Measurements from ENCODE around the gene THYN1. TPM values are rescaled to one million over a fixed set of nuclear protein-coding genes. Genes with fewer than 3 reads are reported as not detected.

The THYN1 gene
- total and polyA plus RNA-seq, 12 donors: 32.8 to 91.0 (median 48.6) TPM

DNA sequence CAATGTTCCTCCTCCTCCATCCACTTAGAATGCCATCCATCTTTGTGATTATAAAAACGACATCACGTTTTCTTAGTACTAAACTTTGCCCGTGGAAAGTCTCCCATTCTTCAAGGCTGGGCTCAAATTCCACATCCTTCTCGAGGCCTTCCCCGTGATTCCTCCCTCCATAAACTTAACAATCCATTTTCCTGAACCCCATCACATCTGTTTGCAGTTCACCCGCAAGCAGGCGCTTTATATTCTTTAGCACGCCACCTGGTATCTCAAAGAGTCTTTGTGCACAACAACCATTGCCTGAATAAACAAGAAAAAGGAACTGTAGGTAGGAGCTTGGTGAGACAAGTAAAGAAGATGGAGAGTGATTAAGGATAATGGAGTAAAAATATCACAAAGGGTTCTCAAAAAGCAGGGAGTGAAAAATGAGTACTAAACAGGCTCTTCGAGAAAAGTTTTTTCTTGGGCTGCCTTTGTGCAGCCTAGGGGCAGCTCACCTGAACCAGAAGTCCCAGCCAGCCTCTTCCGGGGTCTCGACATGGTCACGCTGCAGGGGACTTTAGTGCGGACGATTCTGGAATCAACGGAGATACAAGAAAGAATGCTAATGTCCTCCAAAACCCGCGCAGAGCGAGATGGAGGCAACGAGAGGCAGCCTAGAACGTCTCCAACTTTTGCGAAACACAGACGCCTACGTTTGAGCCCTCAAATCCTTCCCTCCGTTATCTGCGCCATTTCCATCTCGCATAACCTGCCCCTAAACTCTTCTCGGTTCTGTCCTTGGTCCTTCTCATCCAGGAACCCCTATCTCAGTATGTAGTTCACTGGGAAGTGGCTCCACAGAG, 585 bp downstream of the THYN1 start:
- Histone ChIP-seq H3K27me3 (no peaks in the 10 kb centered on the region), H3K9me3 (replicated peaks in 1 of 3) (no peaks in the 10 kb centered on the region), H3K4me3 (peak overlapping the region; percentile 48 to 90 (median 76)), H3K27ac (peak overlapping the region in 2 of 5 donors; percentile 10 to 48), H3K4me1 (replicated peaks in 1 of 2) (peaks cover 7 to 21% of the 10 kb centered on the region in 2 donors), H3K36me3 (replicated peaks in 1 of 2) (peaks cover 0 to 38% of the 10 kb centered on the region in 2 donors)
- TF ChIP-seq, protein P1, sequence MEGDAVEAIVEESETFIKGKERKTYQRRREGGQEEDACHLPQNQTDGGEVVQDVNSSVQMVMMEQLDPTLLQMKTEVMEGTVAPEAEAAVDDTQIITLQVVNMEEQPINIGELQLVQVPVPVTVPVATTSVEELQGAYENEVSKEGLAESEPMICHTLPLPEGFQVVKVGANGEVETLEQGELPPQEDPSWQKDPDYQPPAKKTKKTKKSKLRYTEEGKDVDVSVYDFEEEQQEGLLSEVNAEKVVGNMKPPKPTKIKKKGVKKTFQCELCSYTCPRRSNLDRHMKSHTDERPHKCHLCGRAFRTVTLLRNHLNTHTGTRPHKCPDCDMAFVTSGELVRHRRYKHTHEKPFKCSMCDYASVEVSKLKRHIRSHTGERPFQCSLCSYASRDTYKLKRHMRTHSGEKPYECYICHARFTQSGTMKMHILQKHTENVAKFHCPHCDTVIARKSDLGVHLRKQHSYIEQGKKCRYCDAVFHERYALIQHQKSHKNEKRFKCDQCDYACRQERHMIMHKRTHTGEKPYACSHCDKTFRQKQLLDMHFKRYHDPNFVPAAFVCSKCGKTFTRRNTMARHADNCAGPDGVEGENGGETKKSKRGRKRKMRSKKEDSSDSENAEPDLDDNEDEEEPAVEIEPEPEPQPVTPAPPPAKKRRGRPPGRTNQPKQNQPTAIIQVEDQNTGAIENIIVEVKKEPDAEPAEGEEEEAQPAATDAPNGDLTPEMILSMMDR (IDR thresholded peaks at IDR 0.05): no peak
- TF ChIP-seq POLR2A (IDR thresholded peaks at IDR 0.05): no peak
- intact Hi-C loops (cut with DNase I): no loop called here
- 2 to 6% (median 4%) methylated on average over 27 of the region's 27 CpGs for WGBS, 4 donors
- DNase-seq: peak in 6 of 7 donors; percentile 22 to 67 (median 43)

GRCh38 chr11:134250675-134251074, 2.5 kb downstream of the THYN1 start:
- intact Hi-C loops (cut with DNase I): no loop called here
- Histone ChIP-seq H3K27me3 (no peaks in the 10 kb centered on the region), H3K4me1 (replicated peaks in 1 of 2) (peaks cover 7 to 21% of the 10 kb centered on the region in 2 donors), H3K36me3 (replicated peaks in 1 of 2) (peaks cover 0 to 51% of the 10 kb centered on the region in 2 donors), H3K9me3 (replicated peaks in 1 of 3) (no peaks in the 10 kb centered on the region), H3K27ac (no peak overlapping the region), H3K4me3 (no peak overlapping the region)
- TF ChIP-seq, protein P1 (IDR thresholded peaks at IDR 0.05): no peak
- no peak for TF ChIP-seq POLR2A (IDR thresholded peaks at IDR 0.05)
- 73 to 96% (median 81%) methylated on average over 2 of the region's 2 CpGs for WGBS, 4 donors
- no peak for DNase-seq

GRCh38 chr11:134250246-134250645, 2.9 kb downstream of the THYN1 start:
- intact Hi-C loops (cut with DNase I): no loop called here
- Histone ChIP-seq H3K36me3 (replicated peaks in 1 of 2) (peaks cover 0 to 56% of the 10 kb centered on the region in 2 donors), H3K9me3 (replicated peaks in 1 of 3) (no peaks in the 10 kb centered on the region), H3K4me1 (replicated peaks in 1 of 2) (peaks cover 7 to 21% of the 10 kb centered on the region in 2 donors), H3K27ac (no peak overlapping the region), H3K27me3 (no peaks in the 10 kb centered on the region), H3K4me3 (no peak overlapping the region)
- WGBS, 4 donors: 92 to 97% (median 94%) methylated on average over 3 of the region's 3 CpGs
- no peak for TF ChIP-seq POLR2A (IDR thresholded peaks at IDR 0.05)
- TF ChIP-seq, protein P1 (IDR thresholded peaks at IDR 0.05): no peak
- DNase-seq: no peak

DNA sequence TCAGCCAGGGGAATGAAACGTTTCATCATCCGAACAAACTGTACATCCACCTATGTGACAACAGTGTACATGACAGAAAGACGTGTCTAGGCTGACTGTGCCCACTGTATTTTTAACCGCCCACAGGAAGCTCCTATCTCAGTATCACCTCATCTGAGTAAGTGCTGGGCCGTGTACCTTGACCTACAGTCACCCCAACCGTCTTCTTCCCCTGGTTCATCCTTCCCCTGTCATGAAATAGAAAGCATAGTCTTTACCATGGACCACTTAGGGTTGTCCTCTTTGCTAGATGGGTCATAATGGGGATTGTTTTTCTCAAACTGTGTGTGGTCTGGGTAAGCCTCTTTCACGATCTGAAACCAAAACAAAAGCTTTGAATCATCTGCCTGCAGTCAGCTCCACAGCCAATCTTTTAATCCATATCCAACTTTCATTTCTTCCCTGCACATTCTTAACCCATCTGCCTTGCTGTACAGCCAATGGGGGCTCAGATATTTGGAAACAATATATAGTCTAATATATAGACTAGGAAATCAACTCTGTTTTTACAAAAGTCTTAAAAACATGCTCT, 4.2 kb downstream of the THYN1 start:
- Histone ChIP-seq H3K36me3 (replicated peaks in 1 of 2) (peaks cover 0 to 67% of the 10 kb centered on the region in 2 donors), H3K27me3 (no peaks in the 10 kb centered on the region), H3K4me3 (no peak overlapping the region), H3K9me3 (replicated peaks in 1 of 3) (no peaks in the 10 kb centered on the region), H3K4me1 (replicated peaks in 1 of 2) (peaks cover 7 to 13% of the 10 kb centered on the region in 2 donors), H3K27ac (no peak overlapping the region)
- TF ChIP-seq, protein P1 (IDR thresholded peaks at IDR 0.05): no peak
- no peak for TF ChIP-seq POLR2A (IDR thresholded peaks at IDR 0.05)
- no peak for DNase-seq
- 46 to 60% (median 55%) methylated on average over 7 of the region's 7 CpGs for WGBS, 4 donors
- intact Hi-C loops (cut with DNase I): no loop called here

Data from adrenal gland (tissue), 12 donors.